Liver (tissue), 2 donors: ENCODE measurements around the gene MMP8.

Experiments
- ATF3 ChIP-seq: IDR thresholded peaks from 2 replicates; pipeline ENCODE4 v1.6.1; 2016; ENCODE audit warnings: antibody characterized with exemption
- EGR1 ChIP-seq, 2 donors: IDR thresholded peaks; 2 replicates each; pipeline ENCODE4 v1.6.1; 2016 to 2018; ENCODE audit warnings: antibody characterized with exemption in 2 of 2, low read depth in 2 of 2
- donor health status: healthy.

GRCh38 chr11:102664001-102664752, 60.6 kb downstream of the MMP8 start:
- TF ChIP-seq ATF3 (no peak), EGR1 (IDR thresholded peaks at IDR 0.05; ENCODE audit: low read depth in 2 of 2) (no peak)
